SK-N-SH treated with all-trans-retinoic acid at 6 μM for 48 hours (cell line): ENCODE measurements around the gene IRX6.

ENCODE experiments used
- ATAC-seq: fragments of 200-7000 bp; cut with Tn5 transposase; 3 replicates; pipeline ENCODE4 v1.9.1; 2020; ENCODE audit warnings: mild to moderate bottlenecking, moderate library complexity
- ARNTL ChIP-seq: fragments of 450-650 bp; formaldehyde crosslinking; IDR thresholded peaks from 2 replicates; pipeline ENCODE4 v1.5.0; 2020; ENCODE audit warnings: low read depth, mild to moderate bottlenecking, moderate library complexity, borderline replicate concordance
- BACH2 ChIP-seq: fragments of 250-450 bp; sonication (Bioruptor Pico); IDR thresholded peaks from 2 replicates; pipeline ENCODE4 v1.9.0; 2021; ENCODE audit warnings: mild to moderate bottlenecking, borderline replicate concordance
- CREB5 ChIP-seq: fragments of 250-450 bp; sonication (Bioruptor Pico); IDR thresholded peaks from 2 replicates; pipeline ENCODE4 v1.5.1; 2020; ENCODE audit warnings: low read depth, mild to moderate bottlenecking, moderate library complexity
- CSDC2 ChIP-seq: fragments of 250-450 bp; sonication (Bioruptor Pico); IDR thresholded peaks from 2 replicates; pipeline ENCODE4 v1.5.0; 2020; ENCODE audit warnings: mild to moderate bottlenecking, moderate library complexity
- CSRNP3 ChIP-seq: fragments of 250-450 bp; sonication (Bioruptor Pico); IDR thresholded peaks from 2 replicates; pipeline ENCODE4 v1.5.1; 2021; ENCODE audit warnings: mild to moderate bottlenecking, moderate library complexity
- ESRRG ChIP-seq: fragments of 250-450 bp; sonication (Bioruptor Pico); IDR thresholded peaks from 2 replicates; pipeline ENCODE4 v1.6.1; 2021; ENCODE audit warnings: mild to moderate bottlenecking
- GLIS3 ChIP-seq: fragments of 250-450 bp; sonication (Bioruptor Pico); IDR thresholded peaks from 2 replicates; pipeline ENCODE4 v1.5.0; 2020; ENCODE audit warnings: mild to moderate bottlenecking, moderate library complexity
- ISL1 ChIP-seq: fragments of 250-450 bp; sonication (Bioruptor Pico); IDR thresholded peaks from 2 replicates; pipeline ENCODE4 v2.1.2; 2022; ENCODE audit warnings: mild to moderate bottlenecking, moderate library complexity
- OSR1 ChIP-seq: fragments of 250-450 bp; sonication (Bioruptor Pico); IDR thresholded peaks from 2 replicates; pipeline ENCODE4 v1.8.0; 2022; ENCODE audit warnings: moderate library complexity, mild to moderate bottlenecking, inconsistent platforms
- PATZ1 ChIP-seq: fragments of 250-450 bp; sonication (Bioruptor Pico); IDR thresholded peaks from 2 replicates; pipeline ENCODE4 v1.8.0; 2020; ENCODE audit warnings: mild to moderate bottlenecking, moderate library complexity, borderline replicate concordance
- PPARA ChIP-seq: fragments of 250-450 bp; sonication (Bioruptor Pico); IDR thresholded peaks from 2 replicates; pipeline ENCODE4 v1.5.0; 2020; ENCODE audit warnings: mild to moderate bottlenecking, borderline replicate concordance
- SNAI2 ChIP-seq: fragments of 250-450 bp; sonication (Bioruptor Pico); IDR thresholded peaks from 2 replicates; pipeline ENCODE4 v1.5.0; 2020; ENCODE audit warnings: mild to moderate bottlenecking, moderate library complexity
- TCF4 ChIP-seq: fragments of 250-450 bp; sonication (Bioruptor Pico); IDR thresholded peaks from 2 replicates; pipeline ENCODE4 v1.8.0; 2021; ENCODE audit warnings: mild to moderate bottlenecking, moderate library complexity, borderline replicate concordance
- TOX ChIP-seq: fragments of 250-450 bp; sonication (Bioruptor Pico); IDR thresholded peaks from 2 replicates; pipeline ENCODE4 v1.8.0; 2021; ENCODE audit warnings: mild to moderate bottlenecking, moderate library complexity, borderline replicate concordance
- TSHZ2 ChIP-seq: fragments of 250-450 bp; sonication (Bioruptor Pico); IDR thresholded peaks from 2 replicates; pipeline ENCODE4 v1.5.0; 2020; ENCODE audit warnings: mild to moderate bottlenecking, moderate library complexity
- ZFP3 ChIP-seq: fragments of 250-450 bp; sonication (Bioruptor Pico); IDR thresholded peaks from 2 replicates; pipeline ENCODE4 v1.5.0; 2020; ENCODE audit warnings: mild to moderate bottlenecking, moderate library complexity
- ZFP30 ChIP-seq: fragments of 450-650 bp; formaldehyde crosslinking; IDR thresholded peaks from 2 replicates; pipeline ENCODE4 v1.5.0; 2022; ENCODE audit warnings: mild to moderate bottlenecking, moderate library complexity
- ZNF70 ChIP-seq: fragments of 450-650 bp; formaldehyde crosslinking; IDR thresholded peaks from 2 replicates; pipeline ENCODE4 v1.5.0; 2020; ENCODE audit warnings: mild to moderate bottlenecking, moderate library complexity

Gene IRX6

GRCh38 chr16:55325458-55326109 lies 1.6 kb downstream of the IRX6 start (continued):
- no peak for TF ChIP-seq SNAI2

- ATAC-seq = no peak
- no peak for TF ChIP-seq CSRNP3
- TF ChIP-seq ZFP30 (CRISPR knock-in tag) = no peak
- TF ChIP-seq GLIS3 (CRISPR knock-in tag) = no peak
- TF ChIP-seq ZNF70 (CRISPR knock-in tag) = no peak
- TF ChIP-seq BACH2 = no peak
- no peak for TF ChIP-seq CREB5 (CRISPR knock-in tag)
- no peak for TF ChIP-seq ISL1
Measured at GRCh38 chr16:55326261-55327092, 2.5 kb downstream of the IRX6 start.

- TF ChIP-seq OSR1 (CRISPR knock-in tag) = no peak
- no peak for TF ChIP-seq CREB5 (CRISPR knock-in tag)
- no peak for TF ChIP-seq SNAI2
- TF ChIP-seq PPARA = no peak
- no peak for TF ChIP-seq CSRNP3
- no peak for TF ChIP-seq ESRRG (CRISPR knock-in tag)
- TF ChIP-seq, all 23 proteins: peak for 0
- no peak for ATAC-seq
Measured at GRCh38 chr16:55328611-55329569, 4.9 kb downstream of the IRX6 start.

- TF ChIP-seq ARNTL (CRISPR knock-in tag) (no peak), TSHZ2 (CRISPR knock-in tag) (no peak), CSDC2 (CRISPR knock-in tag) (no peak), TCF4 (CRISPR knock-in tag) (no peak), BACH2 (no peak), PATZ1 (CRISPR knock-in tag) (no peak), SNAI2 (no peak), TOX (CRISPR knock-in tag) (no peak), ZFP3 (CRISPR knock-in tag) (no peak)
- no peak for ATAC-seq
Measured at GRCh38 chr16:55329791-55330428, 5.9 kb downstream of the IRX6 start.
